GM10847 (cell line): ENCODE measurements around the gene MEN1.

Experiments
- POLR2A ChIP-seq: IDR thresholded peaks from 2 replicates; pipeline ENCODE4 v1.6.1; 2011; ENCODE audit not compliant: insufficient read length; ENCODE audit errors: extremely low read depth

Gene MEN1

GRCh38 chr11:64826578-64827450 is 16.5 kb upstream of the MEN1 start:
- no peak for TF ChIP-seq POLR2A

GRCh38 chr11:64826062-64826461 is 15.7 kb upstream of the MEN1 start:
- TF ChIP-seq POLR2A, result no peak

- TF ChIP-seq POLR2A, result no peak
These were observed 13.3 kb upstream of the MEN1 start for GRCh38 chr11:64823568-64824119.

GRCh38 chr11:64817476-64817875 is 7.1 kb upstream of the MEN1 start:
- TF ChIP-seq POLR2A, result no peak

- no peak for TF ChIP-seq POLR2A
These were observed 4.4 kb upstream of the MEN1 start for GRCh38 chr11:64814712-64815187.

- no peak for TF ChIP-seq POLR2A
These were observed 3.5 kb upstream of the MEN1 start for GRCh38 chr11:64813826-64814225.

- no peak for TF ChIP-seq POLR2A
These were observed 531 bp upstream of the MEN1 start for GRCh38 chr11:64810891-64811272.

GRCh38 chr11:64809781-64810241 is 540 bp downstream of the MEN1 start:
- no peak for TF ChIP-seq POLR2A

- TF ChIP-seq POLR2A, result no peak
These were observed 4.9 kb downstream of the MEN1 start for GRCh38 chr11:64805481-64805880.

GRCh38 chr11:64804346-64805210 is 5.8 kb downstream of the MEN1 start:
- TF ChIP-seq POLR2A, result no peak

- no peak for TF ChIP-seq POLR2A
These were observed 6.5 kb downstream of the MEN1 start for GRCh38 chr11:64803846-64804345.

GRCh38 chr11:64803158-64803845 is 7.0 kb downstream of the MEN1 start, which contains the start of gene MAP4K2:
Gene MAP4K2, minus strand, starts transcription at chr11:64803214. Its CDS starts 65 bp downstream, at chr11:64803149.
- no peak for TF ChIP-seq POLR2A

GRCh38 chr11:64802370-64803157 is 7.8 kb downstream of the MEN1 start:
- peak; percentile 31 for TF ChIP-seq POLR2A

- no peak for TF ChIP-seq POLR2A
These were observed 8.6 kb downstream of the MEN1 start for GRCh38 chr11:64801561-64802369.

GRCh38 chr11:64801158-64801464 is 9.2 kb downstream of the MEN1 start:
- no peak for TF ChIP-seq POLR2A
